Stimulated activated naive CD8-positive, alpha-beta T cell treated with anti-CD3 and anti-CD28 coated beads, Interleukin-15, Interleukin-2, amounts not matched to agents 100 ng/mL and 50 ng/mL, for 24 hours (primary cell): Measurements from ENCODE around the gene TIMM17A.
"Not testable (repeated sequence)": the region's sequence is repeated elsewhere in the genome, so short reads cannot be mapped to it uniquely, and the experiment has no call there.

ENCODE experiments used
- H3K27ac Mint-ChIP-seq: one replicate; pipeline ENCODE4 v1.8.0; 2021; ENCODE audit warnings: mild to moderate bottlenecking, mixed read lengths
- H3K27me3 Mint-ChIP-seq: one replicate; pipeline ENCODE4 v1.8.0; 2021; ENCODE audit warnings: mixed read lengths
- H3K36me3 Mint-ChIP-seq: one replicate; pipeline ENCODE4 v1.8.0; 2021; ENCODE audit warnings: low read depth, mixed read lengths
- H3K4me1 Mint-ChIP-seq: one replicate; pipeline ENCODE4 v1.8.0; 2021; ENCODE audit warnings: low read depth, mixed read lengths
- H3K4me3 Mint-ChIP-seq: one replicate; pipeline ENCODE4 v1.8.0; 2021; ENCODE audit warnings: mild to moderate bottlenecking, mixed read lengths
- H3K9me3 Mint-ChIP-seq: one replicate; pipeline ENCODE4 v1.8.0; 2021; ENCODE audit warnings: mixed read lengths

Gene TIMM17A

GRCh38 chr1:201930803-201931202 is 24.5 kb upstream of the TIMM17A start:
- H3K27ac Mint-ChIP-seq: no peak overlapping the region
- H3K4me3 Mint-ChIP-seq: no peak overlapping the region
- H3K36me3 Mint-ChIP-seq: no peaks in the 10 kb centered on the region
- H3K9me3 Mint-ChIP-seq: no peaks in the 10 kb centered on the region
- no peaks in the 10 kb centered on the region for H3K4me1 Mint-ChIP-seq
- H3K27me3 Mint-ChIP-seq: peaks cover 15% of the 10 kb centered on the region

DNA sequence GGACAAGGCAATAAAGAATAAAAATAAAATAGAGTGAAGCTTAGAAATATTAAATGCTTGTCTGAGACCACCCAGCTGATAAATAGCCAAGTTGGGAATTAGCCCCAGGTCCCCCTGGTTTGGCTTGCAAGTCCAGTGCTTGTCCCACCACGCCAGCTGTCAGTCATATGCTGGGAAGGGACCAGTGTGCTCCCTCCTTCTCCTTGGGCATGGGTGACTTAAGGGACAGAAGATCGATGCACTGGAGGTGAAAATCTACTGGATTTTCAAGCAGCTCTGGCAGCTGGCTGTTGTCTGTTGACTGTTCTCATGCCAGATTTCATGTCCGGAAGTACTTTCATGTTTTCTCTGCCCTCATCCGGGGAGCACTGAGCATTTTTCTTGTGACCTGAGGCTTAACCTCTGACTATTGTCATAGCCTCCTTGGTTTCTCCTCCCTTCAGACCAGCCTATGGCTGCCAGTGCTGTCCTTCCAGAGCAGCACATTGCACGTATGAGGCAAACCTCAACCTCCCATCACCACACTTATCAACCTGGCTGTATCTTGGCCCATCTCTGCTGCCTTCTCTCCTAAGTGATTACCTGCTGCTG is 21.4 kb upstream of the TIMM17A start:
- Mint-ChIP-seq H3K4me1 (no peaks in the 10 kb centered on the region), H3K27ac (no peak overlapping the region), H3K4me3 (no peak overlapping the region), H3K9me3 (no peaks in the 10 kb centered on the region), H3K27me3 (peaks cover 20% of the 10 kb centered on the region), H3K36me3 (no peaks in the 10 kb centered on the region)

DNA sequence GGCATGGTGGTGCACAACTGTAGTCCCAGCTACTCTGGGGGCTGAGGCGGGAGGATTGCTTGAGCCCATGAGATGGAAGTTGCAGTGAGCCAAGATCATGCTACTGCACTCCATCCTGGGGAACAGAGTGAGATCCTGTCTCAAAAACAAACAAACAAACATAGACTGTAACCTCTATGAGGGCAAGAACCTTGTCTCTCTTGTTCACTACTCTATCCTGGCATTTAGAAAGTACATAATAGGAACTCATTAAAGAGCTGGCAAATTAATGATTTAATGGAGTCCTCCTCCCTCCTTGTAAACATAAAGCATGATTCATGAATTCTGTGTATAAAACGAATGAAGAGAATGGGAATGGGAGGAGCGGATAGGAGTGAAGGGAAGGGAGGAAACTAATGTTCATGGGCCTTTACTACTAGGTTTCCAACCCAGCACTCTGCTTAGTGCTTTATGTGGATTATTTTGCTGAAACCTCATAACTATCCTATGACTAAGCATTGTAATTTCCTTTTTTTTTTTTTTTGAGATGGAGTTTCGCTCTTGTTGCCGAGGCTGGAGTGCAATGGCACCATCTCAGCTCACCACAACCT is 17.6 kb upstream of the TIMM17A start:
- no peak overlapping the region for H3K4me3 Mint-ChIP-seq
- H3K27ac Mint-ChIP-seq: no peak overlapping the region
- peaks cover 20% of the 10 kb centered on the region for H3K27me3 Mint-ChIP-seq
- H3K4me1 Mint-ChIP-seq: no peaks in the 10 kb centered on the region
- H3K9me3 Mint-ChIP-seq: no peaks in the 10 kb centered on the region
- no peaks in the 10 kb centered on the region for H3K36me3 Mint-ChIP-seq

DNA sequence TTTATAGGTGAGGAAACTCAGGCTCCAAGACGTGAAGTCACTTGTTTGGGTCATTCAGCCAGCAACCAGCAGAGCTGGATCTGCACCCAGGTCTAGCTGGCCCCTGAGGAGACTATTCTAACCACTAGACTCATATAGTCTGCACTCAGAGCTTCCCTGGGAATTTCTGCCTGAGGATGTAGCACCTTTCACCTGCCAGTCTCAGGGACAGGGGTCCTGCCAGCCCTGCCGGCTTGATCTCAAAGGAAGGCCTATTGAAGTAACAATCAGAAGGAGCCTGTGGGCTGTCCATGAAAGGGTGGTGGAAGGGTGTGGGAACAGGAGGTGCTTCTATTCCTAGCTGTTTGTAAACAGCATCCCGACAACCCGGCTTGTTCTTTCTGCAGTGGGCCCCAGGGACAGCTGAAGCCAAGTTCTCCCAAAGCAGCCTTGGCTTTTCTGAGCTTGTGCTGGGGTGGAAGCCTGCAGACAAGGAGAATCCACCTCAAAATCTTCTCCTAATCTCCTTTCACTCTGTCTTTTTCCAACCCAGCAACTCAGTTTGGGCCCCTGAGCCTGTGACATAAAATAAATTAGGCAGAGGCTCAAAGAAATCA is 16.8 kb upstream of the TIMM17A start:
- Mint-ChIP-seq H3K4me1 (no peaks in the 10 kb centered on the region), H3K9me3 (no peaks in the 10 kb centered on the region), H3K36me3 (no peaks in the 10 kb centered on the region), H3K27ac (no peak overlapping the region), H3K4me3 (no peak overlapping the region), H3K27me3 (peaks cover 20% of the 10 kb centered on the region)

- Mint-ChIP-seq H3K4me3 (no peak overlapping the region), H3K9me3 (no peaks in the 10 kb centered on the region), H3K4me1 (no peaks in the 10 kb centered on the region), H3K27me3 (peaks cover 22% of the 10 kb centered on the region), H3K36me3 (no peaks in the 10 kb centered on the region), H3K27ac (no peak overlapping the region)
These were observed 16.2 kb upstream of the TIMM17A start for GRCh38 chr1:201939148-201939547.

- Mint-ChIP-seq H3K27me3 (peaks cover 20% of the 10 kb centered on the region), H3K27ac (no peak overlapping the region), H3K36me3 (no peaks in the 10 kb centered on the region), H3K4me3 (no peak overlapping the region), H3K4me1 (no peaks in the 10 kb centered on the region), H3K9me3 (no peaks in the 10 kb centered on the region)
These were observed 15.7 kb upstream of the TIMM17A start for GRCh38 chr1:201939574-201939973.

- H3K36me3 Mint-ChIP-seq, H3K4me3 Mint-ChIP-seq, H3K9me3 Mint-ChIP-seq, H3K4me1 Mint-ChIP-seq, H3K27ac Mint-ChIP-seq: not testable (repeated sequence)
- H3K27me3 Mint-ChIP-seq: peaks cover 17% of the 10 kb centered on the region
These were observed 15.0 kb upstream of the TIMM17A start for GRCh38 chr1:201940316-201940715.

DNA sequence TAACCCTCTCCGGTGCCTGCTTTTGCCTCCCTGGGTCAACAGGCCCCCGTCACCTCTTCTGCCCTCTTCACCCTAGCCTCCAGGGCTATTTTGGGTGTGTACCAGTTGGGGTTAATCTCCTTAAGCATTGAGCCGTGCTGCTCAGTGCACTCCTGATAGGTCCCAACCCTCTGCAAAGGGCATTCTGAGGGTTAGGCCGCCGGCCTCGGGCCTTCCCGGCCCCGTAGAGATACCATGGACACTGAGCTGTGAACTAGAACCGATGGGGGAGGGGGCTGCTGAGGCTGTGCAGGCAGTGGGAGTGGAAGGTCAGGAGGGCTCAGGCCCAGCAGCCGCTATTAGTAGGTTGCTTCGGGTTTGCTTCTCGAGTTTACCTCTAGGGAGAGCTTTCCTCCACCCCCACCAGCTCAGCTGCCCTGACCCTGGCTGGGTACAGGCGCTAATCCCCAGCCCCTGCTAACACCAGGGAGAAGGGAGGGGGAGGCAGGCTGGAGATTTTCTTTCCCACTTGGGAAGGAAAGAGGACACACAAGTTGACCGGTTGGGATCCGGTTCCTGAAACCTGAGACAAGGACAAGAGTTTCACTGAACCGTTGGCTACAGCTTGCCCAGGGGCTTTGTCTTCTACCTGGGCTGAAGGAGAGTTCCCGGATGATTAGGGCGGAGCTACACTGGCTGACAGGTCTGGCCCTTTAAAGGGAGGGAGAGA is 13.7 kb upstream of the TIMM17A start:
- Mint-ChIP-seq H3K27ac (no peak overlapping the region), H3K4me3 (no peak overlapping the region), H3K4me1 (peaks cover 7% of the 10 kb centered on the region), H3K36me3 (no peaks in the 10 kb centered on the region), H3K27me3 (peaks cover 25% of the 10 kb centered on the region), H3K9me3 (no peaks in the 10 kb centered on the region)

- Mint-ChIP-seq H3K9me3 (no peaks in the 10 kb centered on the region), H3K36me3 (no peaks in the 10 kb centered on the region), H3K27me3 (peaks cover 31% of the 10 kb centered on the region), H3K4me3 (no peak overlapping the region), H3K4me1 (peaks cover 8% of the 10 kb centered on the region), H3K27ac (no peak overlapping the region)
These were observed 13.2 kb upstream of the TIMM17A start for GRCh38 chr1:201942129-201942495.

GRCh38 chr1:201944002-201944401 is 11.3 kb upstream of the TIMM17A start:
- peaks cover 37% of the 10 kb centered on the region for H3K27me3 Mint-ChIP-seq
- H3K27ac Mint-ChIP-seq: no peak overlapping the region
- peaks cover 8% of the 10 kb centered on the region for H3K4me1 Mint-ChIP-seq

DNA sequence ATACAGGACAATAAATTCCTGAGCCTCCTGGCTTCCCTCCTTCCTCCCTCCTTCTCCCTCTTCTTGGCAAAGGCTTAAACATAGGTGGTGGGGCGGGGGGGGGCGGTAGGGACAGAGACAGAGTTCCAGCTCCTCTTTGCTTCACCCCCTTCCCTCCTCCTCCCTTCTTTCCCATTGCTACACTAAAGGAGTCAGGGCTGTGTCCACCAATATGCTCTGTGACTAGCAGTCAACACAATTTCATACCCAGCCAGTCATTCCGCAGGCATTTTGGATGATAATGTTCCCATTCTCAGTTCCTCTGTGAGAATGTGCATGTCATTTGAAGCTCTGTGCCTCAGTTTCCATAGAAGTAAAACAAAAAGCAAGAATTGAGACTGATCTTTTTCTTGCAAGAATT is 10.7 kb upstream of the TIMM17A start:
- Mint-ChIP-seq H3K4me1 (peaks cover 8% of the 10 kb centered on the region), H3K27me3 (peaks cover 38% of the 10 kb centered on the region), H3K4me3 (no peak overlapping the region), H3K27ac (no peak overlapping the region), H3K9me3 (no peaks in the 10 kb centered on the region), H3K36me3 (no peaks in the 10 kb centered on the region)

More at GRCh38 chr1:201944002-201944401, 11.3 kb upstream of the TIMM17A start:
- Mint-ChIP-seq H3K4me3 (no peak overlapping the region), H3K36me3 (no peaks in the 10 kb centered on the region), H3K9me3 (no peaks in the 10 kb centered on the region)

DNA sequence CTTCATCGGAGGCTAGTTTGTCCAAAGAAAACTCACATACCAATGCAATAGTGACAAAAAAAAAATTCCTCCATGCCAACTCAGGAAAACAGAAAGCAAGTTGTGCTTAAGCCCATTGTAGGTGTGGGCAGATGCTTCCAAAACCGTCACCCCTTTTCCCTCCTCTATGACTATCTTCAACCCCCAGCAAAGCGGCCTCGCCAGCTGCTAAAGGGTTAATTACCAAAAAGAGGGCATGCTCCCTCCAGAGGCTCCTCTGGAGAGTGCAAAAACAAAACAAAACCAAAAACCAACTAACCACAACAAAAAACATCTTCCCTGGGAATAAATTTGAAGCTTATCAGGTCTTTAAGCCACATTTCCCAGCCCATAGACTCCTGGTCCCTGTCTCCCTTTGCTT is 10.1 kb upstream of the TIMM17A start:
- H3K27me3 Mint-ChIP-seq: peaks cover 38% of the 10 kb centered on the region
- no peak overlapping the region for H3K4me3 Mint-ChIP-seq
- no peaks in the 10 kb centered on the region for H3K36me3 Mint-ChIP-seq
- no peaks in the 10 kb centered on the region for H3K9me3 Mint-ChIP-seq
- H3K27ac Mint-ChIP-seq: no peak overlapping the region
- H3K4me1 Mint-ChIP-seq: peaks cover 8% of the 10 kb centered on the region

DNA sequence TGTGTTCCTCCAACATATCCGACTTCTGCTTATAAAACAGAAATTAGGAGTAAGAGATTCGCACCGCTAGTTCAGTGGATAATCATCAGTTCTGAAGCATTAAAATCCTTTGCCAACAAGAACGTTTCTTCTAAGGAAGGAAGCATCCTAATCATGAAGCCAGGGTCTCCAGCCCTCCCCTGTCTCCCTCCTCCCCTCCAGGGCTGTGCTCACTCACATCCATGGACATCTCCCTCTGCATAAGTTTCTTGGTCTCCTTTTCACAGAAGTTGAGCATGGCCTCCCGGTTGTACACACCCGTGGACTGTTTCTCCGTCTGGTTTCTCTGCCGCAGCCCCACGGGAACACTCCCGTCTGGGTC is 9.5 kb upstream of the TIMM17A start:
- no peaks in the 10 kb centered on the region for H3K9me3 Mint-ChIP-seq
- H3K36me3 Mint-ChIP-seq: no peaks in the 10 kb centered on the region
- H3K4me3 Mint-ChIP-seq: no peak overlapping the region
- H3K27ac Mint-ChIP-seq: no peak overlapping the region
- peaks cover 8% of the 10 kb centered on the region for H3K4me1 Mint-ChIP-seq
- H3K27me3 Mint-ChIP-seq: peaks cover 38% of the 10 kb centered on the region

DNA sequence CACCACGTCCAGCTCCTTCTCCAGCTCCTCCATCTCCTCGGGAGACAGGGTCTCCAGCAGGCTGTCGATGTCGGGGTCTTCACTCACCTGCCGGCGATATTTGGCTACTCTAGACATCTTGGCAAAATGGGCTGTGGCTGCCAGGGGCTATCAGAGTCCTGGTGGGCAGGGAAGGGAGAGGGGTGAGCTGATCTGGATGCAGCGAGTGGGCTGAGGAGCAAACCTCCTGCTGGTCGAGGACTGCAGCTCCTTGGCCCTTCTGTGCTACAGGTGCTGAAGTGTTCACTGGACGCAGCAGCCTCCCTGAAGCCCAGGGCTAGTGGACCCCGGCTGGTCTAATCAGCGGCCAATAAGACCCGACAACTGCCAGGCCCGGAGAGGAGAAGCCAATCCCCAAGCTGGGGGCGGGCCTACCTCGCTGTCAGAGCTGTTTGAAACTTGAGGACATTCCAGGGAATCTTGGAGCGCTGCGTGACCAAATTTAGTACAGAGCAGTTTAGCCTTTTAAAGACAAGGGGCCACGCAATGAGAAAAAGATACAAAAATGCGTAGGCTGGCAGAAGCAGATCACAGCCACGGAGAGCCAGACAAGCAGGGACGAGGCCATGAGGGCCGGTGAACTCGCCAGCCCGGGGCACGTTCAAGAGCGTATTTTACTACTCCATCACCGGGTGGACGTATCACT is 8.9 kb upstream of the TIMM17A start, which contains the start of gene LMOD1:
Gene LMOD1, minus strand, starts transcription at position 325 of the 685 bp plus-strand sequence. Its CDS starts 208 bp downstream, at position 117.
- no peaks in the 10 kb centered on the region for H3K36me3 Mint-ChIP-seq
- no peak within 1 kb of the TSS for H3K4me3 Mint-ChIP-seq
- H3K27me3 Mint-ChIP-seq: peaks cover 38% of the 10 kb centered on the region
- no peaks in the 10 kb centered on the region for H3K9me3 Mint-ChIP-seq
- H3K4me1 Mint-ChIP-seq: peaks cover 8% of the 10 kb centered on the region
- no peak within 1 kb of the TSS for H3K27ac Mint-ChIP-seq

GRCh38 chr1:201947697-201948008 is 7.7 kb upstream of the TIMM17A start:
- peaks cover 38% of the 10 kb centered on the region for H3K27me3 Mint-ChIP-seq

More at GRCh38 chr1:201947697-201948008, 7.7 kb upstream of the TIMM17A start:
- Mint-ChIP-seq H3K9me3 (no peaks in the 10 kb centered on the region), H3K36me3 (no peaks in the 10 kb centered on the region), H3K27ac (no peak overlapping the region), H3K4me3 (no peak overlapping the region), H3K4me1 (peaks cover 8% of the 10 kb centered on the region)
